Loucy (cell line): ENCODE measurements around the gene HPSE2.

Experiments
- CTCF ChIP-seq: fragments of 200-600 bp; sonication (generic); conservative IDR thresholded peaks from 2 replicates; pipeline ENCODE4 v1.5.1; 2014; ENCODE audit warnings: mild to moderate bottlenecking, antibody characterized with exemption, low read length
- EZH2phosphoT487 ChIP-seq: fragments of 200-600 bp; IDR thresholded peaks from 2 replicates; pipeline ENCODE4 v1.6.1; 2018; ENCODE audit warnings: antibody characterized with exemption, mild to moderate bottlenecking, moderate library complexity, borderline replicate concordance

DNA sequence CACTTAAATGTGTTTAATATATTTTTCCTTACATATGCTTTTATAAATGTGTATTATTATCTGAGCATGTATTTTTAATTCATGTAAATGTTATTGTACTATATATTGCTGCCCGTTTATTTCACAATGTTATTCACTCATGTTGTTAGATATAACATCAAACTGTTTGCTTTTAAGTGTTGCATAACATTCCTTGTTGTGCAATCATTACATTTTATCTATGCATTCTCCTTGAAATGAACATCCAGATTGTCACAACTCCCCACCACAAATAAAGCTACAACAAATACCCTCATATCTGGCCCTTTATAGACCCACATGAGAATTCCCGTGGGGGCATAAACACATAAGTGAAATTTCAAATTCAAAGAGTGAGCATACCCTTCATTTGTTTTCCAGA is 264.2 kb downstream of the HPSE2 start:
- TF ChIP-seq CTCF: no peak
- no peak for TF ChIP-seq EZH2phosphoT487
